Stomach (tissue), 4 donors: ENCODE measurements around the gene GSTT2B.

Experiments used
- CTCF ChIP-seq, 7 experiments: fragments of 450-650 bp in 4 of 7; fragments of 200-600 bp in 3 of 7; sonication (generic) in 3 of 7; IDR thresholded peaks; one replicate each; pipeline ENCODE4 v1.5.1; 2016 to 2019; ENCODE audit warnings: antibody characterized with exemption in 7 of 7, control low read depth in 2 of 7, mild to moderate bottlenecking in 1 of 7
- POLR2A ChIP-seq, 4 donors: fragments of 450-650 bp; IDR thresholded peaks; one replicate each; pipeline ENCODE4 v1.6.1; 2016; ENCODE audit warnings: antibody characterized with exemption in 4 of 4, control low read depth in 2 of 4, mild to moderate bottlenecking in 1 of 4, moderate library complexity in 1 of 4

DNA sequence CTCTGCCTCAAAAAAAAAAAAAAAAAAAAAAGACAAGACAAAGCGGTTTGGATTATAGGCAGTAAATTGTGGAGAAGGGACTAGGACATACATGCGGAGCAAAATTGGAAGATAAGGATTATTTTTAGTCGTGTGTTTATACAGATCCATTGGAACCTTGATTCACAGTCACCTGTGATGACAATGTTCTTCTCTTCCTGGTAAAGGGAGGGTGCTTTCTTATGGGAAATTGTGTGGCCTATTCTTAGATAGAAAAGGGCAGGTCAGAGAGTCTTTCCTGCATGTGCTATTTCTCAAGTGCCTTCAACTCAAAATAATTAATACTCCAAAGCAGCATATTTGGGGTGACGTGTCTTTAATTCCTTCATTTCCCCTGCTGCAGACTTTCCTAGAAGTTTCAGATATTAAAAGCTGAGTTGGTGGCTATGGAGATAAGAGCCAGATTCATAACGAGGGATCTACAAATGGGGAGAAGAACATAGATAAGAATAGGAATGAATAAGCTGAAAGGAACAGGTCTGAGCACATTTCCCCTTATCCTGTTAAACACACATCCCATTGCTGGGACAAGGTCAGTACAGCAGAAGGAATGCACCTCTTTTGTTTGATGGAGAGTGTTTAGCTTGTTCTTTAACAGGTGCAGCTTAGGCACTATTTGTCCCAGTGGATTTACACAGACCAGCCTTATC is 22.5 kb downstream of the GSTT2B start:
- TF ChIP-seq CTCF (IDR thresholded peaks at IDR 0.05), result no peak
- no peak for TF ChIP-seq POLR2A (IDR thresholded peaks at IDR 0.05)
